CD4-positive, alpha-beta T cell treated with Interleukin-2 at 100 ng/mL for 4 hours (primary cell): Measurements from ENCODE around the gene PLK5.
A peak's percentile ranks its signal among the peaks of the same experiment; 100 is the strongest.

Source experiments
- DNase-seq: peaks from one replicate; pipeline ENCODE4 v3.0.0-alpha.2; 2020; ENCODE audit warnings: low spot score

Gene PLK5

DNA sequence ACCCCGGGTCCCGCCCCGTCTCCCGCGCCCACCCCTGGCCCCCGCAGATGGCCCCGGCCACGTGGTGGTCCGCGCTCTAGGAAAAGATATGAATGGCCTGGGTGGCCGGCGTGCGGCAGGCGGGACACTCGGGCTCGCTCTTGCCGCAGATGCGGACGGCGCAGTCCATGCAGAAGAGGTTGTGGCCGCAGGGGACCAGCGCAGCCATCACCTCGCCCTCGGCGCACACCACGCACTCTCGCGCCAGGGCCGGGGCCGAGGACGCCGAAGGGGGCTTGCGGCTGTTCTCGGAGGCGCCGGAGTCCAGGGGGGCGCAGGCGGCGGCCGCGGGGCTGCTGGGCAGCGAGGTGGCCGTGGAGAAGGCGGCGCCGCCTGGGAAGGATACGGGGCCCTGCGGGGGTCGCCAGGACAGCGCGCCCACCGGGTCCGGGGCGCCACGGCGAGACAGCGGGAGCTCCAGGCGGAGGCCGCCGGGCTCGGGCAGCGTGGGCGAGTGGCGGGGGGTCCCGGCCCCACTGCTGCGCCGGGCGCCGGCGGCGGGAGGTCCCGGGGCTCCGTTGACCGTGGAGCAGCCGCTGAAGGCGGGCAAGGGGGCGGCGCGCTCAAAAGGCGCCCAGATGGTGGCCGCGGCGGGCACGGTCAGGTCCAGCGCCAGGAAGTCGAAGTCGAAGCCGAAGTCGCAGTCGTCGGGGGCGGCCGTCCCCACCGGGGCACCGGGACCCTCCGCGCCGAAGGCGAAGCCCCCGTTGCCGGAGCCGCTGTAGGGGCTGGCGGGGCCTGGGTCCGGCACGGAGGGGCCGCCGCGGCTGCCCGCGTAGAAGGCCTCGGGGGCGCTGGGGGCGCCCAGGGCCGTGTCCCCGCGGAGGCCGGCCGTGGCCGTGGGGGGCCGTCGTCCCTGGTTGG lies 31.9 kb downstream of the PLK5 start:
- DNase-seq: no peak

GRCh38 chr19:1556390-1557070 lies 32.7 kb downstream of the PLK5 start:
- no peak for DNase-seq

DNA sequence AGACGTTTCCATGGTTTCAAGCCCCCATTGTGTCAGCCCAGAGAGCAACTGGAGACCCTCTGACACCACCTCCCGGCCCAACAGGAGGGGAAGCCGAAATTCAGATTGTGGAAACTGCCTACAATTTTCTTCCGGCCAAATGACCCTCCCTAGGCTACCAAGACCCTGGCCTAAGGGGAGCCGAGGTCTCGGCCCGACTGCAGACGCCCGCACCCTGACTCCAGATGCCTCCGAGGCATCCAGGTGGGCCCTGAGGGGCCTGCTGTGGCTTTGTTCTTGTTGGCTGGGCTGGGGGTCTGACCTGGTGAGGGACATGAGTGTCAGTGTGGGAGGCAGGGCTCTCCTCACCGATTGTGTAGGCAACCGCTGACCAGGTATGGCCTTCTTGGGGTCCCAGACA lies 34.7 kb downstream of the PLK5 start:
- DNase-seq: no peak

GRCh38 chr19:1560286-1560882 lies 36.5 kb downstream of the PLK5 start:
- no peak for DNase-seq

- no peak for DNase-seq
These were observed 37.5 kb downstream of the PLK5 start for GRCh38 chr19:1561236-1561842.

GRCh38 chr19:1563251-1563650 lies 39.4 kb downstream of the PLK5 start:
- DNase-seq: no peak

DNA sequence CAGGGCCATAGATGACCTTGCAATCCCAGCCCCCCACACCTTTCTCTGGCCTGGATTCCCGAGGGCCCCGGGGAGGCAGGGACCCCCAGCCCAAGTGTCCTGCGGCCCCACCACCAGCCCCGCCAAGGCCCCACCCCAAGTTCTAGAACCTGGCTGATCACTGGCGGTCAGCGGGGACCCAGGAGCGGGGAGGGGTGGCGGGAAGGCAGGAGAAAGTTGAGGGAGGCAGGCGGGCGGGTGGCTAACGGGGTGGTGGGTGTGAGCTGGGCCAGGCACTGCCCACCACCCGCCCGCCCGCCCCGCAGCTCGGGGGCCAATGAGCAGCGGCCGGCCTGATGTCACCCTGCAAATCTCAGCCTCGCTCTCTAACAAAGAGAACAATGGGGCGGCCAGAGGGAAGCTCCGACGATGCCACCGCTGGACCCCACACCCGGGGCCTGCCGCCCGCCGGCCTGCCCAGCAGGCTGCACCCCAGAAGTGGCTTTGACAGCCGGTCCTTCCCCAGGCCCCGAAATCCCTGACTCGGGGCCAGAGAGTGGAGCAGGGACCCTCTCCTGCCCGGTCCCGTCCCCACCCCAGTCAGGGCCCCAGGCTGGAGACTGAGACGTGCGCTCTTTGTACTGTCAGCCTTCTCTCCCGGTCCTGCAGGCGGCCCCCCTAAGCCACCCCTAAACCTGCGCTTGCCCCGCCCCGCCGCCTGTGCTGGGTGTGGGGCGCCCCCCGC lies 42.7 kb downstream of the PLK5 start:
- DNase-seq: no peak

GRCh38 chr19:1567116-1567847 lies 43.4 kb downstream of the PLK5 start:
- no peak for DNase-seq

DNA sequence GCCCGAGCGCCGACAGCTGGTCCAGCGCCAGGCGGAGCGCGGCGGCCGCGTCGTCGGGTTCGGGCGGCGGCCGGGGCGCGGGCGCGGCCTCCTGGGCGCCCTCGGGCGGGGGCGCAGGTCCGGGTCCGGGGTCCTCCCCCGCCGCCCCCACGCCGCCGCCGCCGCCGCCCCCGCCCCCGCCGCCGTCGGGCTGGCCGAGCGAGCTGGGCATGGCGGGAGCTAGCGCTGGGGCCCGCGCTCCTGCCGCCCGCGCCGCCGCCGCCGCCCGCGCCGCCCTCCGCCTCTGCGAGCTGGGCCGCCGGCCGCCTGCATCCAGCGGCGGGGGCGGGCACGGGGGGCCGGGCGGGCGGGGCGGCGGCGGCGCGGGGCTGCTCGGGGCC lies 44.0 kb downstream of the PLK5 start:
- DNase-seq: no peak

GRCh38 chr19:1568320-1569019 lies 44.6 kb downstream of the PLK5 start, which contains the start of gene MEX3D:
TSS of gene MEX3D (minus strand) at chr19:1568325. CDS start at chr19:1568058, 267 bp downstream.
- DNase-seq: peak; percentile 77

GRCh38 chr19:1569997-1570396 lies 46.1 kb downstream of the PLK5 start:
- no peak for DNase-seq

DNA sequence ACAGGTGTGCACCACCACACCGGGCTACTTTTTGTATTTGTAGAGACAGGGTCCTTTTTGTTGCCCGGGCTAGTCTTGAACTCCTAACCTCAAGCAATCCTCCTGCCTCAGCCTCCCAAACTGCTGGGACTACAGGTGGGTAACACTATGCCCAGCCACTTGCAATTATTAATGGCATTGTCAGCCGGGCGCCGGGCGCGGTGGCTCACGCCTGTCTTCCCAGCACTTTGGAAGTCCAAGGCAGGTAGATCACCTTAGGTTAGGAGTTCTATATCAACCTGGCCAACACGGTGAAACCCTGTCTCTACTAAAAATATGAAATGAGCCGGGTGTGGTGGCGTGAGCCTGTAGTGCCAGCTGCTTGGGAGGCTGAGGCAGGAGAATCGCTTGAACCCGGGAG lies 47.0 kb downstream of the PLK5 start:
- DNase-seq: no peak

DNA sequence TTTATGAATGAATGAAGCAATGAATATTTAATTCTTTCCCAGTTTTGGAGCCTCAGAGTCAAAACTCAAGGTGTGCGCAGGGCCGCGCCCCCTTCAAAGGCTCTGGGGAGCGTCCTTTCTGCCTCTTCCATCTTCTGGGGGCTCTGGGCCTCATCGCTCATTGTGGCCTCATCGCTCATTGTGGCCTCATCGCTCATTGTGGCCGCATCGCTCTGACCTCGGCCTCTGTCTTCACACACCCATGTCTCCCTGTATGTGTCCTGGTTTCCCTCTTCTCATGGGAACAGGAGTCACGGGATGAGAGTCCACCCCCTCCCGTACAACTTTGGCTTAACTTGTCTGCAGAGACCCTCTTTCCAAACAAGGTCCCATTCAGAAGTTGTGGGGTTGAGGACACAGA lies 47.5 kb downstream of the PLK5 start:
- no peak for DNase-seq

DNA sequence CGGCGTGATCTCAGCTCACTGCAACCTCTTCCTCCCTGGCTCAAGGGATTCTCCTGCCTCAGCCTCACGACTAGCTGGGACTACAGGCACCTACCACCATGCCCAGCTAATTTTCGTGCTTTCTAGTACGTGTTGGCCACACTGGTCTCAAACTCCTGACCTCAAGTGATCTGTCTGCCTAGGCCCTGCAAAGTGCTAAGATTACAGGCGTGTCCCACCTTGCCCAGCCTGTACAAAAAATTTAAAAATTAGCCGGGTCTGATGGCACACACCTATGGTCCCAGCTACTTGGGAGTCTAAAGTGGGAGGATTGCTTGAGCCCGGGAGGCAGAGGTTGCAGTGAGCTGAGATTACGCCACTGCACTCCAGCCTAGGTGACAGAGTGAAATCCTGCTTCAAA lies 48.9 kb downstream of the PLK5 start:
- DNase-seq: no peak

- no peak for DNase-seq
These were observed 50.7 kb downstream of the PLK5 start for GRCh38 chr19:1574354-1575136.

- DNase-seq: no peak
These were observed 51.7 kb downstream of the PLK5 start for GRCh38 chr19:1575323-1576241.

DNA sequence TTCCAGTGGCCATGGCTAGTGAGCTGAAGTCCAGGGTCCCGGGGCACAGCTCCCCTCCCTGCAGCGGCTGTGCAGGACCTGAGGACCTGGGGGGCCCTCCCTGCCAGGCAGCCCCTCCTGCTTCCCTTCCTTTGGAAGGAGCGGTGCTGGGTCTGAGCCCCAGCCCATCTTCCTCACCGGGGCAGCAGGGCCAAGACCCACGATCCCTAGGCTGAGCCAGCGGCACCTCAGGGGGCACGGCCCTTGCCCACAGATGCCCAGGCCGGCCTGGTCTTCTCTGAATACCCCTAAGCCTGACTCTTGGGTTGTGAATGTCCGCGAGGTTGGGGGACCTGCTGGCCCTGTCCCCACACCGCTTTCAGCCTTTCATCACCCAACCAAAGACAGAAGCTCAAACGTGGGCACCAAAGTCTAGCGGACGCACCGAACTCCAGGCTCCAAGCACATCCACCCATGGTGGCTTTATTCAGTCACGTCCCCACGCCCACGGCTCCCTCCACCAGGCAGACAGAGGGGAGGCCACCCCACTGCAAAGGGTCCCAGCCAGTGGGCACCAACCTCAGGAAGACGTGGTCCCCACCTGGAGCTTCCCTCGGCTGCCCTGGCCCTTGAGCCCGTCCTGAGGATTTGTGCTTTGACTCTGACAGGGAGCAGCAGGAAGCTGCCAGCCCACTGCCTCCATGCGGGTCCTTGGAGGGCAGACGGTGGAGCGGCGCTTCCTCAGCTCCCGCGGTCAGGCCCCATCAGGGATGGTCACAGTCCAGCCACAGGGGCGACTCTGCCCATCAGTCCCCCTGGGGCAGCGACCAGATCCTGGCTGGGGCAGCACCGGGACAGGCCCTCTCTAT lies 52.6 kb downstream of the PLK5 start:
- no peak for DNase-seq
